C4-2B (cell line): ENCODE results near the gene FREM2.

ENCODE experiments used
- CTCF ChIP-seq: fragments of 450-650 bp; conservative IDR thresholded peaks from 2 replicates; pipeline ENCODE4 v1.5.1; 2017; ENCODE audit warnings: mild to moderate bottlenecking
- ZFX ChIP-seq: fragments of 450-650 bp; IDR thresholded peaks from 2 replicates; pipeline ENCODE4 v1.6.1; 2017

- TF ChIP-seq CTCF (no peak), ZFX (no peak)
These were observed 1.8 kb downstream of the FREM2 start for GRCh38 chr13:38688674-38689073.
